H9 (cell line): ENCODE data around the gene PPP2R3A. TPM values are rescaled to one million over a fixed set of nuclear protein-coding genes. Genes with fewer than 3 reads are reported as not detected.

ENCODE experiments used
- DNase-seq: peaks from one replicate; pipeline ENCODE4 v3.0.0-alpha.2; 2017
- H2AFZ ChIP-seq: one replicate; pipeline ENCODE4 v1.6.1; 2013; ENCODE audit warnings: mild to moderate bottlenecking, low read length, control low read depth, moderate library complexity
- H2AK5ac ChIP-seq: 2 replicates; pipeline ENCODE4 v1.6.1; 2013; ENCODE audit warnings: low read length, control low read depth, mixed read lengths; ENCODE audit not compliant: insufficient read length
- H2BK120ac ChIP-seq: one replicate; pipeline ENCODE4 v1.6.1; 2013; ENCODE audit warnings: low read depth, mild to moderate bottlenecking, low read length, control low read depth, inconsistent platforms; ENCODE audit not compliant: poor library complexity, severe bottlenecking
- H2BK12ac ChIP-seq: 2 replicates; pipeline ENCODE4 v1.6.1; 2013; ENCODE audit warnings: low read length, control low read depth, mixed read lengths, low read depth; ENCODE audit not compliant: insufficient read length
- H2BK15ac ChIP-seq: 2 replicates; pipeline ENCODE4 v1.6.1; 2013; ENCODE audit warnings: low read depth, low read length, control low read depth
- H2BK20ac ChIP-seq: one replicate; pipeline ENCODE4 v1.6.1; 2013; ENCODE audit warnings: low read depth, mild to moderate bottlenecking, low read length, control low read depth, inconsistent platforms; ENCODE audit not compliant: poor library complexity, severe bottlenecking
- H2BK5ac ChIP-seq: 2 replicates; pipeline ENCODE4 v1.6.1; 2013; ENCODE audit warnings: low read length, control low read depth, mixed read lengths; ENCODE audit not compliant: insufficient read length
- H3K14ac ChIP-seq: 2 replicates; pipeline ENCODE4 v1.6.1; 2013; ENCODE audit warnings: low read length, control low read depth; ENCODE audit not compliant: insufficient read depth
- H3K18ac ChIP-seq: 2 replicates; pipeline ENCODE4 v1.6.1; 2013; ENCODE audit warnings: low read depth, mild to moderate bottlenecking, mixed read lengths, low read length, control low read depth; ENCODE audit not compliant: insufficient read length
- H3K23ac ChIP-seq: 2 replicates; pipeline ENCODE4 v1.6.1; 2013; ENCODE audit warnings: low read length, control low read depth, mixed read lengths, low read depth; ENCODE audit not compliant: insufficient read length
- H3K23me2 ChIP-seq: 2 replicates; pipeline ENCODE4 v1.6.1; 2013; ENCODE audit warnings: low read depth, mild to moderate bottlenecking, mixed read lengths, low read length, control low read depth; ENCODE audit not compliant: insufficient read length, poor library complexity, severe bottlenecking
- H3K27ac ChIP-seq: 2 replicates; pipeline ENCODE4 v1.5.1; 2013; ENCODE audit warnings: low read length, control low read depth, mixed read lengths, low read depth; ENCODE audit not compliant: insufficient read length
- H3K27me3 ChIP-seq: 2 replicates; pipeline ENCODE4 v1.6.1; 2013; ENCODE audit warnings: low read length, control low read depth, inconsistent platforms; ENCODE audit not compliant: insufficient read depth
- H3K4ac ChIP-seq: 2 replicates; pipeline ENCODE4 v1.6.1; 2013; ENCODE audit warnings: low read depth, mild to moderate bottlenecking, control low read depth, inconsistent platforms, low read length, moderate library complexity
- H3K4me1 ChIP-seq: 2 replicates; pipeline ENCODE4 v1.6.1; 2013; ENCODE audit warnings: low read length, control low read depth, inconsistent platforms; ENCODE audit not compliant: insufficient read depth
- H3K4me2 ChIP-seq: 2 replicates; pipeline ENCODE4 v1.6.1; 2013; ENCODE audit warnings: low read length, control low read depth, mixed read lengths; ENCODE audit not compliant: insufficient read length, insufficient read depth
- H3K56ac ChIP-seq: 2 replicates; pipeline ENCODE4 v1.6.1; 2013; ENCODE audit warnings: low read depth, mild to moderate bottlenecking, mixed read lengths, low read length, control low read depth; ENCODE audit not compliant: insufficient read length
- H3K79me1 ChIP-seq: 2 replicates; pipeline ENCODE4 v1.6.1; 2013; ENCODE audit warnings: low read depth, mild to moderate bottlenecking, moderate library complexity, low read length, control low read depth, inconsistent platforms; ENCODE audit not compliant: insufficient read depth, poor library complexity, severe bottlenecking
- H3K79me2 ChIP-seq: 2 replicates; pipeline ENCODE4 v1.6.1; 2013; ENCODE audit warnings: low read length, control low read depth, inconsistent platforms; ENCODE audit not compliant: insufficient read depth
- H3K9ac ChIP-seq: 2 replicates; pipeline ENCODE4 v1.6.1; 2013; ENCODE audit warnings: low read length, control low read depth, mixed read lengths; ENCODE audit not compliant: insufficient read length; ENCODE audit errors: extremely low read depth
- H3K9me3 ChIP-seq: one replicate; pipeline ENCODE4 v1.6.1; 2013; ENCODE audit warnings: low read depth, low read length, inconsistent platforms; ENCODE audit not compliant: control insufficient read depth
- H3T11ph ChIP-seq: one replicate; pipeline ENCODE4 v1.6.1; 2013; ENCODE audit warnings: mild to moderate bottlenecking, low read length, control low read depth, inconsistent platforms
- H4K20me1 ChIP-seq: one replicate; pipeline ENCODE4 v1.6.1; 2013; ENCODE audit not compliant: control insufficient read depth, insufficient read length, insufficient read depth
- H4K5ac ChIP-seq: 2 replicates; pipeline ENCODE4 v1.6.1; 2013; ENCODE audit warnings: low read depth, mild to moderate bottlenecking, mixed read lengths, low read length, control low read depth; ENCODE audit not compliant: insufficient read length
- H4K8ac ChIP-seq: replicated peaks from 2 replicates; pipeline ENCODE4 v1.6.1; 2013; ENCODE audit warnings: low read length, control low read depth, mixed read lengths, low read depth; ENCODE audit not compliant: insufficient read length
- H4K91ac ChIP-seq: 2 replicates; pipeline ENCODE4 v1.6.1; 2013; ENCODE audit warnings: low read depth, mild to moderate bottlenecking, moderate library complexity, mixed read lengths, low read length, control low read depth; ENCODE audit not compliant: insufficient read length
- H3K27ac Mint-ChIP-seq, 3 experiments: 2 replicates in 2 of 3; 3 replicates in 1 of 3; pipeline ENCODE4 v1.8.0; 2020 to 2021; ENCODE audit warnings: mixed read lengths in 3 of 3, mild to moderate bottlenecking in 1 of 3, moderate library complexity in 1 of 3
- H3K27me3 Mint-ChIP-seq: 2 replicates; pipeline ENCODE4 v1.8.0; 2021; ENCODE audit warnings: low read depth, mild to moderate bottlenecking, moderate library complexity, mixed read lengths
- H3K36me3 Mint-ChIP-seq, 3 experiments: 2 replicates in 2 of 3; 3 replicates in 1 of 3; pipeline ENCODE4 v1.8.0; 2020 to 2021; ENCODE audit warnings: low read depth in 3 of 3, mixed read lengths in 3 of 3; ENCODE audit not compliant: insufficient read depth in 1 of 3
- H3K4me1 Mint-ChIP-seq, 2 experiments: 2 replicates each; pipeline ENCODE4 v1.8.0; 2020; ENCODE audit warnings: mixed read lengths in 2 of 2
- H3K4me3 Mint-ChIP-seq, 2 experiments: 2 replicates in 1 of 2; 3 replicates in 1 of 2; pipeline ENCODE4 v1.8.0; 2020 to 2021; ENCODE audit warnings: mild to moderate bottlenecking in 2 of 2, mixed read lengths in 2 of 2, moderate library complexity in 1 of 2
- H3K9me3 Mint-ChIP-seq, 2 experiments: 2 replicates in 1 of 2; 3 replicates in 1 of 2; pipeline ENCODE4 v1.8.0; 2020; ENCODE audit warnings: mild to moderate bottlenecking in 2 of 2, mixed read lengths in 2 of 2, moderate library complexity in 1 of 2
- WGBS: extraction: QIAGEN DNeasy Blood & Tissue Kit; methylation state at CpG from one replicate; pipeline ENCODE4 v1.1.7; 2013; ENCODE audit warnings: missing lambda C conversion rate, low lambda C conversion rate, mixed read lengths; ENCODE audit not compliant: insufficient read length; ENCODE audit errors: extremely low coverage; 5-methylcytosine and 5-hydroxymethylcytosine counted together
- total RNA-seq: library from RNA; stranded (reverse); gene quantifications from 2 replicates; pipeline ENCODE4 v1.2.1, GENCODE V29; 2021
- TF ChIP-seq, protein P1 (sequence below): fragments of 200-600 bp; sonication (generic); conservative IDR thresholded peaks from 3 replicates; pipeline ENCODE4 v1.8.0; 2021; ENCODE audit warnings: antibody characterized with exemption, mild to moderate bottlenecking

The PPP2R3A gene
- total RNA-seq, 1 experiment from 2014 or later = 12.4 TPM

DNA sequence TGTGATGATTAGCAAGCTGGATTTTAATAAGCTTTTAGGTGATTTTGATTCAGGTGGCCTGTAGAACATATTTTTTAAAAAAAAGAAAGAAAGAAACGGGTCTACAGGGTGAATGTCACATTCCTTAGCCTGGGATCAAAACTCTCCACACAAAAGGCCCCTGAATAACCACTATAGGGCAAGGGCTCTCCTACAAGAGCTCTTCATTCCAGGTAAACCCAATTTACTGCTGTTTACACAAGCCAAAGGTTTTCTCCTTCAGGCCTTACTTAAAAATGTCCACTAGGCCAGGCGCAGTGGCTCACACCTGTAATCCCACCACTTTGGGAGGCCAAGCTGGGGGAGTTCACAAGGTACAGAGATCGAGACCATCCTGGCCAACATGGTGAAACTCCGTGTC, 222.3 kb downstream of the PPP2R3A start:
- no peak overlapping the region for H3K14ac ChIP-seq
- H3K27ac ChIP-seq = no peak overlapping the region
- DNase-seq = no peak
- no CpG with 5 or more reads among the region's 4 CpGs for WGBS
- H3T11ph ChIP-seq = no peak overlapping the region
- no peak overlapping the region for H2AFZ ChIP-seq
- H3K23ac ChIP-seq = no peak overlapping the region
- Mint-ChIP-seq H3K36me3 (peaks cover 2 to 12% (median 4%) of the 10 kb centered on the region in 3 experiments; a peak in 5 of 7 replicates), H3K4me1 (peaks cover 46 to 49% of the 10 kb centered on the region in 2 experiments), H3K27ac (peak overlapping the region; percentile 67 to 91 (median 82); a peak in 4 of 7 replicates), H3K9me3 (no peaks in the 10 kb centered on the region), H3K27me3 (no peaks in the 10 kb centered on the region), H3K4me3 (peak overlapping the region in 1 of 2 experiments; percentile 42; a peak in 2 of 5 replicates)
- no peak overlapping the region for H3K18ac ChIP-seq
- H3K4ac ChIP-seq = no peak overlapping the region
- no peak overlapping the region for H2BK5ac ChIP-seq
- H2BK12ac ChIP-seq = no peak overlapping the region
- H3K4me1 ChIP-seq = no peaks in the 10 kb centered on the region; the same call in 1 of the 2 replicates
- H4K20me1 ChIP-seq = no peaks in the 10 kb centered on the region
- no peaks in the 10 kb centered on the region for H3K23me2 ChIP-seq
- no peak overlapping the region for H2BK20ac ChIP-seq
- no peaks in the 10 kb centered on the region for H3K9me3 ChIP-seq
- H3K79me1 ChIP-seq = peaks cover 6% of the 10 kb centered on the region
- no peak overlapping the region for H4K8ac ChIP-seq
- no peak overlapping the region for H4K5ac ChIP-seq
- H2BK120ac ChIP-seq = no peak overlapping the region
- no peak overlapping the region for H3K9ac ChIP-seq
- H2BK15ac ChIP-seq = no peak overlapping the region
- H2AK5ac ChIP-seq = no peak overlapping the region
- H3K27me3 ChIP-seq = no peaks in the 10 kb centered on the region
- TF ChIP-seq, protein P1, sequence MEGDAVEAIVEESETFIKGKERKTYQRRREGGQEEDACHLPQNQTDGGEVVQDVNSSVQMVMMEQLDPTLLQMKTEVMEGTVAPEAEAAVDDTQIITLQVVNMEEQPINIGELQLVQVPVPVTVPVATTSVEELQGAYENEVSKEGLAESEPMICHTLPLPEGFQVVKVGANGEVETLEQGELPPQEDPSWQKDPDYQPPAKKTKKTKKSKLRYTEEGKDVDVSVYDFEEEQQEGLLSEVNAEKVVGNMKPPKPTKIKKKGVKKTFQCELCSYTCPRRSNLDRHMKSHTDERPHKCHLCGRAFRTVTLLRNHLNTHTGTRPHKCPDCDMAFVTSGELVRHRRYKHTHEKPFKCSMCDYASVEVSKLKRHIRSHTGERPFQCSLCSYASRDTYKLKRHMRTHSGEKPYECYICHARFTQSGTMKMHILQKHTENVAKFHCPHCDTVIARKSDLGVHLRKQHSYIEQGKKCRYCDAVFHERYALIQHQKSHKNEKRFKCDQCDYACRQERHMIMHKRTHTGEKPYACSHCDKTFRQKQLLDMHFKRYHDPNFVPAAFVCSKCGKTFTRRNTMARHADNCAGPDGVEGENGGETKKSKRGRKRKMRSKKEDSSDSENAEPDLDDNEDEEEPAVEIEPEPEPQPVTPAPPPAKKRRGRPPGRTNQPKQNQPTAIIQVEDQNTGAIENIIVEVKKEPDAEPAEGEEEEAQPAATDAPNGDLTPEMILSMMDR = no peak
- H4K91ac ChIP-seq = no peak overlapping the region
- peaks cover 70% of the 10 kb centered on the region for H3K79me2 ChIP-seq
- H3K56ac ChIP-seq = no peak overlapping the region
- no peak overlapping the region for H3K4me2 ChIP-seq
